Kidney tubule cell (primary cell): Measurements from ENCODE around the gene GHDC.
A peak's percentile ranks its signal among the peaks of the same experiment; 100 is the strongest.
"Not testable (repeated sequence)": the region's sequence is repeated elsewhere in the genome, so short reads cannot be mapped to it uniquely, and the experiment has no call there.

Source experiments
- DNase-seq: peaks from one replicate; pipeline ENCODE4 v3.0.0-alpha.2; 2018; ENCODE audit warnings: low spot score

GHDC gene

GRCh38 chr17:42193969-42194899 is at the start of gene GHDC:
GHDC (minus strand) TSS chr17:42194494; CDS start chr17:42193581, 913 bp downstream.
- DNase-seq, result peak; percentile 81

GRCh38 chr17:42243493-42243982 is 49.2 kb upstream of the GHDC start:
- no peak for DNase-seq

GRCh38 chr17:42241871-42242270 is 47.6 kb upstream of the GHDC start:
- DNase-seq, result no peak

- not testable (repeated sequence) for DNase-seq
These were observed 46.6 kb upstream of the GHDC start for GRCh38 chr17:42240863-42241262.

- no peak for DNase-seq
These were observed 45.9 kb upstream of the GHDC start for GRCh38 chr17:42240201-42240600.

GRCh38 chr17:42239576-42239975 is 45.3 kb upstream of the GHDC start:
- not testable (repeated sequence) for DNase-seq

- DNase-seq, result no peak
These were observed 42.5 kb upstream of the GHDC start for GRCh38 chr17:42236760-42237159.

- no peak for DNase-seq
These were observed 39.7 kb upstream of the GHDC start for GRCh38 chr17:42233994-42234393.

GRCh38 chr17:42233156-42233555 is 38.9 kb upstream of the GHDC start:
- DNase-seq, result no peak

- no peak for DNase-seq
These were observed 35.9 kb upstream of the GHDC start for GRCh38 chr17:42230225-42230624.

- peak; percentile 43 for DNase-seq
These were observed 33.8 kb upstream of the GHDC start for GRCh38 chr17:42227849-42228700.

- DNase-seq, result no peak
These were observed 31.4 kb upstream of the GHDC start for GRCh38 chr17:42225646-42226045.

GRCh38 chr17:42224651-42225050 is 30.4 kb upstream of the GHDC start:
- no peak for DNase-seq

GRCh38 chr17:42221886-42222745 is 27.8 kb upstream of the GHDC start:
- DNase-seq, result peak; percentile 53

GRCh38 chr17:42219280-42219679 is 25.0 kb upstream of the GHDC start:
- not testable (repeated sequence) for DNase-seq

- no peak for DNase-seq
These were observed 19.9 kb upstream of the GHDC start for GRCh38 chr17:42214156-42214555.

GRCh38 chr17:42212382-42212781 is 18.1 kb upstream of the GHDC start:
- DNase-seq, result no peak

GRCh38 chr17:42211921-42212341 is 17.6 kb upstream of the GHDC start:
- DNase-seq, result not testable (repeated sequence)

- DNase-seq, result no peak
These were observed 15.8 kb upstream of the GHDC start for GRCh38 chr17:42210046-42210445.

- DNase-seq, result not testable (repeated sequence)
These were observed 11.9 kb upstream of the GHDC start for GRCh38 chr17:42206153-42206612.

GRCh38 chr17:42203354-42203753 is 9.1 kb upstream of the GHDC start:
- peak; percentile 60 for DNase-seq
